HG03521 (cell line): ENCODE results near the gene IQCN.

Experiments
- ATAC-seq: cut with Tn5 transposase; IDR thresholded peaks from one replicate; pipeline ENCODE4 v1.9.1; 2021; ENCODE audit warnings: mild to moderate bottlenecking, moderate library complexity; ENCODE audit not compliant: unreplicated experiment

Gene IQCN

GRCh38 chr19:18234194-18234593 lies 40.1 kb downstream of the IQCN start:
- ATAC-seq = no peak

- no peak for ATAC-seq
Observed at GRCh38 chr19:18233224-18233825, 40.9 kb downstream of the IQCN start.

GRCh38 chr19:18232540-18233223 lies 41.6 kb downstream of the IQCN start:
- no peak for ATAC-seq

GRCh38 chr19:18231775-18232174 lies 42.5 kb downstream of the IQCN start:
- ATAC-seq = no peak

- ATAC-seq = no peak
Observed at GRCh38 chr19:18230941-18231734, 43.1 kb downstream of the IQCN start.

- no peak for ATAC-seq
Observed at GRCh38 chr19:18229915-18230314, 44.3 kb downstream of the IQCN start.

- no peak for ATAC-seq
Observed at GRCh38 chr19:18229474-18229873, 44.8 kb downstream of the IQCN start.

GRCh38 chr19:18227781-18228271 lies 46.4 kb downstream of the IQCN start:
- no peak for ATAC-seq

- no peak for ATAC-seq
Observed at GRCh38 chr19:18226956-18227780, 47.1 kb downstream of the IQCN start.

GRCh38 chr19:18225702-18226468 lies 48.4 kb downstream of the IQCN start, which contains the start of gene PDE4C:
PDE4C (minus strand) TSS chr19:18226438; CDS start chr19:18226415, 23 bp downstream.
- ATAC-seq = no peak

- no peak for ATAC-seq
Observed at GRCh38 chr19:18225355-18225701, 48.9 kb downstream of the IQCN start.

GRCh38 chr19:18224525-18225354 lies 49.5 kb downstream of the IQCN start:
- ATAC-seq = peak; percentile 90

- ATAC-seq = peak; percentile 5
Observed at GRCh38 chr19:18223860-18224524, 50.3 kb downstream of the IQCN start.

- no peak for ATAC-seq
Observed at GRCh38 chr19:18221815-18222725, 52.2 kb downstream of the IQCN start.

- no peak for ATAC-seq
Observed at GRCh38 chr19:18220632-18221275, 53.5 kb downstream of the IQCN start.

GRCh38 chr19:18219911-18220631 lies 54.2 kb downstream of the IQCN start:
- ATAC-seq = no peak

GRCh38 chr19:18218600-18218999 lies 55.7 kb downstream of the IQCN start:
- no peak for ATAC-seq
